GM18909 (cell line): ENCODE results near the gene CFD.

Experiments used
- ATAC-seq: cut with Tn5 transposase; IDR thresholded peaks from one replicate; pipeline ENCODE4 v1.9.1; 2021; ENCODE audit warnings: mild to moderate bottlenecking; ENCODE audit not compliant: unreplicated experiment, poor library complexity

The CFD gene

DNA sequence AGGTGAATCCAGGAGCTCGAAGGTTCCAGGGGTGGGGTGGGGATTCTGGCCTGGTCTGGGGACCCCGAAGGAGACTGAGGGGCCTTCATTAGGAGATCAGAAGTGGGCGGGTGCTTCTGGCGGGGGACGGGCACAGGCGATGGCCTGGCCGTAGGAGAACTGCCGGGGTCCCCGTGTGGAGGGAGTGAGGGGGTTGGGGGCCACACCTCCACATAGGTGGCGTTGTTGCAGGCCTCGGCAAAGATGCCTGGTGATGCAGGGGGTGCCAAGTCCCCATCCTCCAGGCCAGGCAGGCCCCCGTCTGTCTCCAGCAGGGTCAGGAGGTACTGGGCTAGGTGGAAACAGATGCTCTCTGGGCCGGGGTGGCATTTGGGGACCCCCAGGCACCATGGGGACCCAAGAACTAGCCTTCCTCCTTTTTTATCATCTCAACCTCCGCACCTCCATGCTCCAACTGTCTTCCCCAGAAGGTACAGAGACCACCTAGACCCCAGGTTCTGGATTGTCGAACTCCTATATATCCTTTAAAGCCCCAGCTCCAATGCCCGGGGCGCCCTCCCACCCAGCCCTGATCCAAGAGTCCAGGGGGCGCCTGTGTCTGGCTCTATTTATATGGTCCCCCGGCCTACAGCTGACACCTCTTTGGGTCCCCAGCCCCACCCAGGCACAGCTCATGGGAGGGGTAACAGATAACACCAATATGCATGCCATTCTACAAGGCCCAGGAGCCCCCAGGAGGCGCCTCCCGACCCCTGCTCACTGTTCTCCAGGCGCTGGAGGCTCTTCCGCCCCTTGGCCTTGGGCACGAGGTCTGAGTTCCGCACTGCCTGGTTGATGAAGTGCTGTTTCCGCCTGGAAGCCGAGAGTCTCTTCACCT lies 42.0 kb downstream of the CFD start:
- ATAC-seq, result no peak

DNA sequence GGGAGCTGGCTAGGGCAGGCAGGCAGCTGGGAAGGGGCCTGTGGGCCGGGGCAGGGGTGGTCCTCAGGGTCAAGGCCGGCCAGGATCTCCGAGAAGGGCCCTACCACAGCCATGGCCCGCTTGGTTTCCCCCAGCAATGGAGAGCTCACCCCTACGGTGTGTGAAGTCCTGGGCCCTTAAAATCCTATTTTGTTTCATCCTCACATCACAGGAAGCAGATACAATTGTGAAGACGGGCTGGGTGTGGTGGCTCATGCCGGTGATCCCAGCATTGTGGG lies 42.6 kb downstream of the CFD start:
- no peak for ATAC-seq

DNA sequence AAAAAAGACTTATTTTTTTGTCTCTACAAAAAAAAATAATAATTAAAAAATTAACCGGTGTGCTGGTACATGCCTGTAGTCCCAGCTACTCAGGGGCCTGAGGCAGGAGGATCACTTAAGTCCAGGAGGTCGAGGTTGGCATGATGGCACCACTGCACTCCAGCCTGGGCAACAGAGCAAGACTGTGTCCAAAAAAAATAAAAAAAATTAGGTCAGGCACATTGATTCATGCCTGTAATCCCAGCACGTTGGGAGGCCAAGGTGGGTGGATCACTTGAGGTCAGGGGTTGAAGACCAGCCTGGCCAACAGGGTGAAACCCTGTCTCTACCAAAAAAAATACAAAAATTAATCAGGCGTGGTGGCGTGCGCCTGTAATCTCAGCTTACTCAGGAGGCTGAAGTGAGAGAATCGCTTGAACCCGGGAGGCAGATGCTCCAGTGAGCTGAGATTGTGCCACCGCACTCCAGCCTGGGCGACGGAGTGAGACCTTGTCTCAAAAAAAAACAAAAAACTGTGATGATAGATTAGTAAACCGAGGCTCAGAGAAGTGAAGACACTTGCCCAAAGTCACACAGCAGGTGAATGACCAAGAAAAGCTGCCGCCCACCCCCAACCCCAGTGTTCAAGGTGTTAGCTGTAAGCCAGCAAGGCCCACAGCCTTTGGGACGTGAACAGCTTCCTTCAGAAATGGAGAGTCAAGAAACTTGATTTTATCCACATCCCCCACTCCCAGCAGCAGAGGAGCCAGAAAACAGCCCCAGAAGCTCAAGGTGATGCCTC lies 43.2 kb downstream of the CFD start:
- no peak for ATAC-seq

DNA sequence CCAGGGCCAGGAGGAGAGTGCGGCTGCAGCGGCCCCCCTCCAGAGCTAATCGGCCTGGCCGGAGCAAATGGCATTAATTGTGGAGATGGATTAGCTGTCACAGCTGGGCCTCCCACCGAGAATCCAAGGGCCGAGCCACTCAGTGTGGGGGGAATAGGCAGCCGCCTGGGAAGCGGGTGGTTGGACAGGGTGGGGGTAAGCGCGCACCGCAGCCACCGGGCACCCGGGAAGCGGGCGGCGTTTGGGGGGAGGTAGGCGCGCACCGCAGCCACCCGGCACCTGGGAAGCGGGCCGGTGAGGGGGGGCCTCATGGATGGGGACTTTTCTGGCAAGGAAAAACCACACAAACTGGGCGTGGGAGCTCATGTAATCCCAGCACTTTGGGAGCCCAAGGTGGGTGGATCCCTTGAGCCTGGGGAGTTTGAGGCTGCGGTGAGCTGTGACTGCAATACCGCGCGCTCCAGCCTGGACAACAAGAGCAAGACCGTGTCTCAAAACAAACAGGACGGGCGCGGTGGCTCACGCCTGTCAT lies 43.9 kb downstream of the CFD start:
- ATAC-seq, result no peak

DNA sequence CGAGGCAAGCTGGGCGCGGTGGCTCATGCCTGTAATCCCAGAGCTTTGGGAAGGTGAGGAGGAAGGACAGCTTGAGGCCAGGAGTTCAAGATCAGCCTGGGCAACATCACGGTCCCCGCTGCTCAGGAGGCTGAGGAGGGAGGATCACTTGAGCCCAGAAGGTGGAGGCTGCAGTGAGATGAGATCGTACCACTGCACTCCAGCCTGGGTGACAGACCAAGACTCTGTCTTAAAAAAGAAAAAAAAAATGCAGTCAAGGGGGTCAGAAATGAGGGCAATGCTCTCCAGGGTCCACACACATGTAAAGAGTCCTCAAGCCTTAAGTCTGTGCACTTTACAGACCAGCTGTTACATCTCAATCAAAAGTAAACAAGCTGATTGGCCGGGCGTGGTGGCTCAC lies 45.1 kb downstream of the CFD start:
- no peak for ATAC-seq

DNA sequence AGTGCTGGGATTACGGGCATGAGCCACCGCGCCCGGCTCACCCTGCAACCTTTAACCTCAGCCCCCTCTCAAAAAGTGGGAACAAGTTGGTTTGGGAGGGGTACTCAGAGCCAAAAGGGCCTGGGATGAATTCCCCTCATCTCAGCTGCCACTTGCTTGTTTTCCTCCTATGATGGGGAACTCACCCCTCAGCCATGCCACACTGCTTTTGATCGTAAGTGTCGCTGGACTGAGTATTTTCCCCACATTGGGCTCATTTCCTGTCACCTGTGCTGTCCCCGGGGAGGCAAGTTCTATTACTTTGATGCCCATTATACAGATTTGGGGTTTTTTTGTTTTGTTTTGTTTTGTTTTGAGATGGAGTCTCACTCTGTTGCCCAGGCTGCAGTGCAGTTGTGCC lies 47.0 kb downstream of the CFD start:
- no peak for ATAC-seq

DNA sequence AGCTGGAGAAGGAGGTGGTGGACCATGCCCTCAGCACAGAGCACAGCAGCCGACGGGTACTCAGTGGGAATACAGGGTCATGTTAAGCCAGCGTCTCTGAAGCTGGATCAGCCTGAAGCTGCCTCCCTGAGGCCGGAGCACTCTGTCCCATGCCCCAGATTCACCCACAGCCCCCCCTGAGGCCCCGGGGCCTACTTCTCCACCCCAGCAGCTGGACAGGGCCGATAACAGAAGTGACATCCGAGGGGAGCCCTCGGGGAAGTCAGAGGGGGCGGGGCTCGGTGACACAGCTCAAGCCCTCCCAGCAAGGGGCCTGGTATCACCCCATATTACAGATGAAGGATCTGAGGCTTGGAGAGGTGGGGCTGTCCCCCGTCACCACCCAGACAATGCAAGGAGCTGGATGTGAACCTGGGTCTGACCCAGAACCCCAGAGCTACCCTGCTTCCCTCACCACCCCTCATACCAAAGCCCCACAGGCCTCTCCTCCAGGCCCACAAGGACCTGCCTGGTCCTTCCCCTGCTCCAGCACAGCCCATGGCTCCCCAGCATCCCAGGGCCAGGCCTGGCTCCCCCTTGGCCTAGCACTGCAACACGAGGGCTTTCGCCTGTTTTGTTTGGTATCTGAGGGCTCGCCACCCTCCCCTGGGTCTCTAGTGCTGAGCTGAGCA lies 47.9 kb downstream of the CFD start:
- no peak for ATAC-seq

DNA sequence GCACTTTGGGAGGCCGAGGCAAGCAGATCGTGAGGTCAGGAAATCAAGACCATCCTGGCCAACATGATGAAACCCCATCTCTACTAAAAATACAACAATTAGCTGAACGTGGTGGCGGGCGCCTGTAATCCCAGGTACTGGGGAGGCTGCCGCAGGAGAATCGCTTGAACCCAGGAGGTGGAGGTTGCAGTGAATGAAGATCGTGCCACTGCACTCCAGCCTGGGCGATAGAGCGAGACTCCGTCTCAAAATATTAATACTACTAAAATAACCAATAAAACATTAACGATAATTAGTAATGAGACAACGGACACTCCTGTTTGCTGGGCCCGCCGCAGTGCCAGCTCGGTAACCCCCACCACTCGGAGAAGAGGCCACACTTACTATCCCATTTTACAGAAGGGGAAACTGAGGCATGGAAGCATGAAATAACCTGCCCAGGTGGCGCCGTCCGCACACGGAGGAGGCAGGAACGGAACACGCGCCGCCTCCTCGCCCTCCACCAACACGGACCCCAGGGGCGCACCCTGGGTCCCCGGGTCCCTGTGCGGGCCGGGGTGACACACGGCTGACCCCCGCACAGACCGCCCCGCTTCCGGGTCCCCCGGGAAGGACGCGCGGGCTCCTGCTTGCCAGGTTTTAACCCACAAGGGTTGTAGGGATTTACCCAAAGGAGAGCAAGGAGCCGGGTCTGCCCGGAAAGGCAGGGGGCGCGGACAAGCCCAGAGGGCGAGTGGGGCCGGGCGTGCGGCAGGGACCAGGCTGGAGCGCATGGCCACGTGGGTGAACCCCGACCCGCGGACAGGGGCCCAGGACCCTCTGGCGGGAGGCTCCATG lies 52.0 kb downstream of the CFD start:
- no peak for ATAC-seq

DNA sequence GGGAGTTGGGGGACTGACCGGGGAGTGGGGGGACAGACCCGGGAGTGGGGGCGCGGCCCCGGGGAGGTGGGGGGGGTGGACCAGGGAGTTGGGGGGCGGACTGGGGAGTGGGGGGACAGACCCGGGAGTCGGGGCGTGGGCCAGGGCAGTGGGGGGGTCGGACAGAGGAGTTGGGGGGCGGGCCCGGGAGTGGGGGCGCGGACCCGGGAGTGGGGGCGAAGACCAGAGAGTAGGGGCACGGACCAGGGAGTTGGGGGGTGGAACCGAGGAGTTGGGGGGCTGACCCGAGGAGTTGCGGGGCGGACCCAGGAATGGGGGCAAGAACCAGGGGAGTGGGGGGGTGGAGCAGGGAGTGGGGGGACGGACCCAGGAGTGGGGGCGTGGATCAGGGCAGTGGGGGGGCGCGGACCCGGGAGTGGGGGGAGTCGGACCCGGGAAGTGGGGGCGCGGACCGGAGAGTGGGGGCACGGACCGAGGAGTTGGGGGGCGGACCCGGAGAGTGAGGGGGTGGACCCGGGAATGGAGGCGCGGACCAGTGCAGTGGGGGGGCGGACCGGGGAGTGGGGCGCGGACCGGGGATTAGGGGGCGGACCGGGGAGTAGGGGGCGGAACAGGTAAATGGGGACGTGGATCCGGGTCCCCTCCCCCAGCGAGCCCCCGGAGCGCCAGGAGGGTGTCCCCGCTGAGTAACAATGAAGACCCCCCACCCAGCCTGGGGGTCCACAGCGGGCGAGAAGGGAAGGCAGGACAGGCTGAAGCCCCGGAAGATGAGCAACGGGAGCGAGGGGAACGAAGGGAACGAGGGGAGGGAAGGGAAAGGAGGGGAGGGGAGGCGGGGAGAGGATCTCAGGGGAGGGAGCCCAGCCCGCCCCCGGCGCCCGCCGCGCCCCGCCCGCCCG lies 53.0 kb downstream of the CFD start:
- no peak for ATAC-seq
